SK-N-SH (cell line): Measurements from ENCODE around the gene RAB3IL1. TPM values are rescaled to one million over a fixed set of nuclear protein-coding genes. Genes with fewer than 3 reads are reported as not detected.

ENCODE experiments used
- CTCF ChIA-PET: fragments of 300-600, 350-600 bp; formaldehyde crosslinking; extraction: SDS; loops from one replicate; lab custom pipeline; 2021; lab: Yijun Ruan, JAX
- POLR2A ChIA-PET: fragments of 350-600 bp; sonication (Branson Sonifier 250); formaldehyde crosslinking; extraction: SDS; loops from one replicate; lab custom pipeline; 2020; ENCODE audit warnings: antibody characterized with exemption, inconsistent platforms; lab: Yijun Ruan, JAX
- DNase-seq: peaks from one replicate; pipeline ENCODE4 v3.0.0; 2012
- H2AFZ ChIP-seq: fragments of 200-600 bp; sonication (generic); 2 replicates; pipeline ENCODE4 v1.8.1; 2016; ENCODE audit warnings: antibody characterized with exemption, mild to moderate bottlenecking, low read depth
- H3F3A ChIP-seq: fragments of 200-600 bp; sonication (generic); replicated peaks from 2 replicates; pipeline ENCODE3; 2016; ENCODE audit warnings: antibody characterized with exemption, mild to moderate bottlenecking; ENCODE audit not compliant: insufficient read depth
- H3K27ac ChIP-seq, 2 experiments: fragments of 200-500 bp in 1 of 2; fragments of 200-600 bp in 1 of 2; sonication (Bioruptor generic) in 1 of 2; sonication (generic), shearing (Covaris generic) in 1 of 2; 2 replicates each; pipeline versions ENCODE4 v1.5.1 to v1.6.1; 2014 to 2016; ENCODE audit warnings: low read depth in 2 of 2, inconsistent platforms in 1 of 2, low read length in 1 of 2, mild to moderate bottlenecking in 1 of 2, mixed read lengths in 1 of 2
- H3K27me3 ChIP-seq: fragments of 200-600 bp; sonication (generic), shearing (Covaris generic); 2 replicates; pipeline ENCODE4 v1.6.1; 2016; ENCODE audit warnings: mixed run types; ENCODE audit not compliant: insufficient read depth
- H3K36me3 ChIP-seq, 2 experiments: fragments of 200-500 bp in 1 of 2; fragments of 200-600 bp in 1 of 2; sonication (Bioruptor generic) in 1 of 2; sonication (generic) in 1 of 2; replicated peaks in 1 of 2; 2 replicates each; pipeline versions ENCODE3 to v1.5.1; 2014 to 2016; ENCODE audit warnings: low read length in 1 of 2, mild to moderate bottlenecking in 1 of 2; ENCODE audit not compliant: insufficient read depth in 2 of 2, control insufficient read depth in 1 of 2
- H3K4me1 ChIP-seq, 2 experiments: fragments of 200-500 bp in 1 of 2; fragments of 200-600 bp in 1 of 2; sonication (Bioruptor generic) in 1 of 2; sonication (generic), shearing (Covaris generic) in 1 of 2; 2 replicates each; pipeline versions ENCODE4 v1.5.1 to v1.6.1; 2014 to 2016; ENCODE audit warnings: low read depth in 1 of 2, low read length in 1 of 2, mixed run types in 1 of 2; ENCODE audit not compliant: insufficient read depth in 2 of 2, control insufficient read depth in 1 of 2
- H3K4me2 ChIP-seq: fragments of 200-600 bp; sonication (generic), shearing (Covaris generic); 2 replicates; pipeline ENCODE4 v1.6.1; 2017; ENCODE audit warnings: mixed run types
- H3K4me3 ChIP-seq, 2 experiments: fragments of 200-500 bp in 1 of 2; fragments of 200-600 bp in 1 of 2; sonication (Bioruptor generic) in 1 of 2; sonication (generic), shearing (Covaris generic) in 1 of 2; 2 replicates each; pipeline versions ENCODE4 v1.5.1 to v1.8.1; 2014 to 2016; ENCODE audit warnings: low read depth in 2 of 2, inconsistent platforms in 1 of 2, low read length in 1 of 2, mild to moderate bottlenecking in 1 of 2, mixed read lengths in 1 of 2, moderate library complexity in 1 of 2
- H3K79me2 ChIP-seq: fragments of 200-600 bp; sonication (generic); 2 replicates; pipeline ENCODE4 v1.8.1; 2017; ENCODE audit warnings: mild to moderate bottlenecking; ENCODE audit not compliant: insufficient read depth
- H3K9ac ChIP-seq: fragments of 200-600 bp; sonication (generic); 2 replicates; pipeline ENCODE4 v1.6.1; 2017; ENCODE audit warnings: mixed run types
- H3K9me2 ChIP-seq: fragments of 200-600 bp; sonication (generic); 2 replicates; pipeline ENCODE4 v1.6.1; 2017; ENCODE audit warnings: mixed run types
- H3K9me3 ChIP-seq: fragments of 200-600 bp; sonication (generic); 2 replicates; pipeline ENCODE4 v1.6.1; 2017; ENCODE audit warnings: mixed run types, mild to moderate bottlenecking, moderate library complexity
- H4K20me1 ChIP-seq: fragments of 200-600 bp; sonication (generic); 2 replicates; pipeline ENCODE4 v1.6.1; 2017; ENCODE audit warnings: mild to moderate bottlenecking, mixed run types; ENCODE audit not compliant: insufficient read depth
- EP300 ChIP-seq, 2 experiments: IDR thresholded peaks; 2 replicates each; pipeline versions ENCODE4 v1.4.0 to v1.6.1; 2012; ENCODE audit warnings: borderline replicate concordance in 1 of 2, low read depth in 1 of 2, low read length in 1 of 2
- EZH2phosphoT487 ChIP-seq: fragments of 200-600 bp; sonication (generic); IDR thresholded peaks from 2 replicates; pipeline ENCODE4 v1.6.1; 2017; ENCODE audit warnings: low read depth, mixed run types, mild to moderate bottlenecking, antibody characterized with exemption, moderate library complexity, borderline replicate concordance
- FOXJ3 ChIP-seq: sonication (generic); formaldehyde crosslinking; IDR thresholded peaks from 2 replicates; pipeline ENCODE4 v1.5.1; 2020; ENCODE audit warnings: mild to moderate bottlenecking, missing genetic modification reagents
- GABPA ChIP-seq: IDR thresholded peaks from 2 replicates; pipeline ENCODE4 v1.4.0; 2012; ENCODE audit warnings: low read depth, mild to moderate bottlenecking
- GATA2 ChIP-seq: sonication (generic); formaldehyde crosslinking; IDR thresholded peaks from 2 replicates; pipeline ENCODE4 v1.5.0; 2020; ENCODE audit warnings: mild to moderate bottlenecking, missing genetic modification reagents
- JUND ChIP-seq: IDR thresholded peaks from 2 replicates; pipeline ENCODE4 v1.4.0; 2012
- MAX ChIP-seq: IDR thresholded peaks from 2 replicates; pipeline ENCODE4 v1.4.0; 2012; ENCODE audit warnings: low read depth
- RAD21 ChIP-seq: IDR thresholded peaks from 2 replicates; pipeline ENCODE4 v1.6.1; 2012; ENCODE audit warnings: mild to moderate bottlenecking, low read length
- REST ChIP-seq: IDR thresholded peaks from 2 replicates; pipeline ENCODE4 v1.6.1; 2012; ENCODE audit warnings: mild to moderate bottlenecking, low read depth, low read length, moderate library complexity
- RXRA ChIP-seq: IDR thresholded peaks from 2 replicates; pipeline ENCODE4 v1.4.0; 2012; ENCODE audit warnings: low read depth, mild to moderate bottlenecking, borderline replicate concordance
- TCF12 ChIP-seq: IDR thresholded peaks from 2 replicates; pipeline ENCODE4 v1.4.0; 2012
- USF1 ChIP-seq: IDR thresholded peaks from 2 replicates; pipeline ENCODE4 v1.4.0; 2012; ENCODE audit warnings: low read depth, borderline replicate concordance
- YY1 ChIP-seq: IDR thresholded peaks from 2 replicates; pipeline ENCODE4 v1.4.0; 2012; ENCODE audit warnings: low read depth, mild to moderate bottlenecking
- WGBS: methylation state at CpG from one replicate; pipeline ENCODE4 v1.1.6; 2017; ENCODE audit warnings: low lambda C conversion rate; 5-methylcytosine and 5-hydroxymethylcytosine counted together
- polyA plus RNA-seq, 3 experiments: library from polyadenylated mRNA; depleted of rRNA; stranded (reverse); fragments of >200 nt; gene quantifications; 2 replicates each; pipeline ENCODE4 v1.2.3, GENCODE V29; 2012
- TF ChIP-seq, protein P1 (sequence below): fragments of 150-350 bp; IDR thresholded peaks from 2 replicates; pipeline ENCODE4 v1.6.1; 2016; ENCODE audit warnings: mild to moderate bottlenecking, low read depth, low read length
- TF ChIP-seq, protein P2 (sequence below): IDR thresholded peaks from 2 replicates; pipeline ENCODE4; 2012

Gene RAB3IL1
- polyA plus RNA-seq, 1 of the 3 experiments (the other 2 are of a cell fraction): 10.2 TPM

- Histone ChIP-seq H4K20me1 (no peaks in the 10 kb centered on the region), H3K9me3 (no peaks in the 10 kb centered on the region), H3F3A (no peaks in the 10 kb centered on the region), H2AFZ (no peak overlapping the region), H3K27ac (no peak overlapping the region)
- no peak for DNase-seq
- CTCF ChIA-PET: interaction anchor here (1.6 to 2.1 kb wide), 3 partner anchors 20 to 31 kb away, joined by 9 to 11 read pairs (median 11); no protein-coding TSS in a partner anchor
- TF ChIP-seq YY1 (no peak), USF1 (no peak), GABPA (no peak), RXRA (no peak)
- TF ChIP-seq, protein P1, sequence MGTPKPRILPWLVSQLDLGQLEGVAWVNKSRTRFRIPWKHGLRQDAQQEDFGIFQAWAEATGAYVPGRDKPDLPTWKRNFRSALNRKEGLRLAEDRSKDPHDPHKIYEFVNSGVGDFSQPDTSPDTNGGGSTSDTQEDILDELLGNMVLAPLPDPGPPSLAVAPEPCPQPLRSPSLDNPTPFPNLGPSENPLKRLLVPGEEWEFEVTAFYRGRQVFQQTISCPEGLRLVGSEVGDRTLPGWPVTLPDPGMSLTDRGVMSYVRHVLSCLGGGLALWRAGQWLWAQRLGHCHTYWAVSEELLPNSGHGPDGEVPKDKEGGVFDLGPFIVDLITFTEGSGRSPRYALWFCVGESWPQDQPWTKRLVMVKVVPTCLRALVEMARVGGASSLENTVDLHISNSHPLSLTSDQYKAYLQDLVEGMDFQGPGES: no peak
- TF ChIP-seq, all 33 proteins: peak for 0
- no peaks in the 10 kb centered on the region for H3K36me3 ChIP-seq
- no peaks in the 10 kb centered on the region for H3K79me2 ChIP-seq
- no peaks in the 10 kb centered on the region for H3K9me2 ChIP-seq
- WGBS: 100% methylated on average over 1 of the region's 1 CpG
- no peak overlapping the region for H3K9ac ChIP-seq
- POLR2A ChIA-PET: no interaction called here
- no peak overlapping the region for H3K4me3 ChIP-seq
- H3K4me2 ChIP-seq: no peak overlapping the region
- H3K4me1 ChIP-seq: peaks cover 15 to 19% of the 10 kb centered on the region in 2 experiments
- no peaks in the 10 kb centered on the region for H3K27me3 ChIP-seq
Measured at GRCh38 chr11:61927501-61927900, 10.1 kb upstream of the RAB3IL1 start.

GRCh38 chr11:61926235-61926634, 8.9 kb upstream of the RAB3IL1 start:
- Histone ChIP-seq H4K20me1 (no peaks in the 10 kb centered on the region), H3K4me1 (peaks cover 20 to 26% of the 10 kb centered on the region in 2 experiments), H3K9me3 (no peaks in the 10 kb centered on the region), H2AFZ (no peak overlapping the region), H3K36me3 (no peaks in the 10 kb centered on the region), H3K9me2 (no peaks in the 10 kb centered on the region), H3K9ac (no peak overlapping the region), H3K27ac (no peak overlapping the region), H3K4me2 (no peak overlapping the region), H3K4me3 (no peak overlapping the region), H3K27me3 (no peaks in the 10 kb centered on the region), H3K79me2 (no peaks in the 10 kb centered on the region), H3F3A (no peaks in the 10 kb centered on the region)
- ChIA-PET CTCF (interaction anchor here (0.6 to 8.9 kb wide), 5 partner anchors 21 to 476 kb away, joined by 3 to 106 read pairs (median 3); no protein-coding TSS in a partner anchor), POLR2A (no interaction called here)
- TF ChIP-seq FOXJ3 (CRISPR knock-in tag): no peak
- TF ChIP-seq YY1: no peak
- TF ChIP-seq REST: no peak
- TF ChIP-seq MAX: no peak
- TF ChIP-seq TCF12: no peak
- no peak for TF ChIP-seq RAD21
- TF ChIP-seq, protein P2, sequence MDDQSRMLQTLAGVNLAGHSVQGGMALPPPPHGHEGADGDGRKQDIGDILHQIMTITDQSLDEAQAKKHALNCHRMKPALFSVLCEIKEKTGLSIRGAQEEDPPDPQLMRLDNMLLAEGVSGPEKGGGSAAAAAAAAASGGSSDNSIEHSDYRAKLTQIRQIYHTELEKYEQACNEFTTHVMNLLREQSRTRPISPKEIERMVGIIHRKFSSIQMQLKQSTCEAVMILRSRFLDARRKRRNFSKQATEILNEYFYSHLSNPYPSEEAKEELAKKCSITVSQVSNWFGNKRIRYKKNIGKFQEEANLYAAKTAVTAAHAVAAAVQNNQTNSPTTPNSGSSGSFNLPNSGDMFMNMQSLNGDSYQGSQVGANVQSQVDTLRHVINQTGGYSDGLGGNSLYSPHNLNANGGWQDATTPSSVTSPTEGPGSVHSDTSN: no peak
- no peak for TF ChIP-seq EP300 (IDR thresholded peaks at IDR 0.05; ENCODE audit: borderline replicate concordance in 1 of 2, low read depth in 1 of 2, low read length in 1 of 2)
- TF ChIP-seq JUND: no peak
- no peak for TF ChIP-seq GATA2 (CRISPR knock-in tag)
- TF ChIP-seq EZH2phosphoT487: no peak
- no peak for TF ChIP-seq GABPA
- DNase-seq: no peak
- WGBS: 82% methylated on average over 3 of the region's 3 CpGs
